NCI-H748 (cell line): Measurements from ENCODE around the gene ALKBH2.
"Not testable (repeated sequence)": the region's sequence is repeated elsewhere in the genome, so short reads cannot be mapped to it uniquely, and the experiment has no call there.

ENCODE experiments used
- DNase-seq: peaks from one replicate; lab custom pipeline; 2025; ENCODE audit not compliant: unreplicated experiment; lab: John Stamatoyannopoulos, UW

The ALKBH2 gene

DNA sequence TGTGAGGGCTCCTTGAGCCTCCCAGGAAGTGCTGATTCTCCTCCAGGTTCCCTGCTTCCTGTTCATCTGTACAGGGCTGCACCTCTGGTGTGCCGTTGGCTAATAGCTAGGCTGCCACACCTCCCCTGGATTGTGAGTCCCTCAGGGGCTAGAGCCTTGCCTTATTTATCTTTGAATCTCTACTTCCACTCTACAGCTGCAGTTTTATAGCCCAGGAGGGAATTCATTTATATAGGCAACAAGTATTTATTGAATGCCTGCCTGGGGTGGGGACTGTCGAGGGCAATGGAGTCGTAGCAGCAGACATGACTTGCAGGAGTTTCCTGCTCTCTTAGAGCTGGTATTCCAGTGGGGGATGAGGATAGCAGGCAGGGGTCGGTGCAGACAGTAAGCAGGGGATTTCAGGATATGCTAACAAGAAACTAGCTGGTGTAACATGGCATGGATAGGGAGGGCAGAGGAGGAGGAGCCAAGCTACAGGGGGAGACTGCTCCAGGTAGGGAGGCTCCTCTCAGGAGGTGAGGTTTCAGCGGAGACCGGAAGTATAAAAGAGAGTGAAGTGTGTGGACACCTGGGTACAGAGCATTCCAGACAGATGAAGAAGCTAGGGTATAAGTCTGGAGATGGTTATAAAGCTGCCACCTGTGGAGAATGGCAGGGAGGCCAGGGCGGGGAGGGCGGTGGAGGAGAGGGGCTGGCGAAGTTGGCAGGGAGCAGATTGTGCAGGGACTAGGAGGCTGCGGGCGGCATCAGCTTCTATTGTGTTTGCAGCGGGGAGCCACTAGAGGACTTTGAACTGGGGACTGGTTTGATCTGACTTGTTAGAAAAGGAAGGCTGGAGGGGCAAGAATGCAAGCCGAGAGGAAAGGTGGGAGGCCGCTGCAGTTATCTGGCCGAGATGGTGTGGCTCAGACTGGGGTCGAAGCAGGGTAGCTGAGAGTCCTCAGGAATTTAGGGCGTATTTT lies 23.7 kb downstream of the ALKBH2 start:
- DNase-seq, result no peak

DNA sequence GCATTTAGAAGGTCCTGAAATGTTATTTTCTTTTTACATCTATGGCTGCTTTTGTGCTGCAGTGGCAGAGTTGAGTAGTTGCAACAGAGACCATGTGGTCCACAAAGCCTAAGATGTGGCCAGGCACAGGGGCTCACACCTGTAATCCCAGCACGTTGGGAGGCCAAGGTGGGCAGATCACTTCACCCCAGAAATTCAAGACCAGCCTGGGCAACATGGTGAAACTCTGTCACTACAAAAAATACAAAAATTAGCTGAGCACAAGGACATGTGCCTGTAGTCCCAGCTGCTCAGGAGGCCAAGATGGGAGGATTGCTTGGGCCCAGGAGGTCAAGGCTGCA lies 27.4 kb downstream of the ALKBH2 start:
- DNase-seq, result no peak

DNA sequence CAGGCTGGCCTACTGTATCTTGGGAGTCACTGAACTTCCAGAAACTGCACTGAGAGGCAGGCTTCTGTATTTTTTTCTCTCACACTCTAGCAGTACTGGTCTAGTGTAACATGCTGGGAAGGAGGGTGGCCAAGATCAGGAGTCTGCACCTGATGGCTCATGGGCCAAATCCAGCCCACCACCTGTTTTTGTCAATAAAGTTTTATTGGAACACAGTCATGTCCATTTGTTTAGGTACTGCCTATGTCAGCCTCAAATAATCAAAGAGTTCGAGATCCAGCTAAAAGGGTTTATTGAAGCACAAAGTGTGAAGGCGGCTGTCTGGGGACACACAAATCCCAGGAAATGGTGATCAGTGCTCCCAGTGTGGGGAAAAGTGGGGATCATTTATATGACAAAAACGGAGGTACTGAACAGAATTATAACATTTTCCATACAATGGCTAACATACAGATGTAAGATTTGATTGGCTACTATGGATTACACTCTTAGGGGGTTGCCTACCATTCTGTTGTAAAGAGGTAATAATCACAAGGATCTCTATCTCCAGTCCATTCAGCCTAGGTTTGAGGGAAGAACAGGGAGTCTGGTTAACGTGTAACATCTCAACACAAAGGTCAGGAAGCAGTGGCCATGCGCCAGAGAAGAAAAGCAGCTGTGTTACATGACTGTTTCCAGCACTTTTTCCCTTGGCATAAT lies 28.0 kb downstream of the ALKBH2 start:
- DNase-seq, result no peak

DNA sequence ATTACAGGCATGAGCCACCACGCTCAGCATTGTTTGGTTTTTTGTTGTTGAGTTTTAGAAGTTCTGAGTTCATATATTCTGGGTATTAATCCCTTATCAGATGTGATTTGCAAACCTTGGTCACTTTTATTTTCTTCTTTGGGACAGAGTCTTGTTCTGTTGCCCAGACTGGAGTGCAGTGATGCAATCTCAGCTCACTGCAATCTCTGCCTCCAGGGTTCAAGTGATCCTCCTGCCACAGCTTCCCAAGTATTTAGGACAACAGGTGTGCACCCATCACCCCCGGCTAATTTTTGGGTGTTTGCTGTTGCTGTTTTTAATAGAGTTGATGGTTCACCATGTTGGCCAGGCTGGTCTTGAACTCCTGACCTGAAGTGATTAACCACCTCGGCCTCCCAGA lies 29.1 kb downstream of the ALKBH2 start:
- DNase-seq, result no peak

DNA sequence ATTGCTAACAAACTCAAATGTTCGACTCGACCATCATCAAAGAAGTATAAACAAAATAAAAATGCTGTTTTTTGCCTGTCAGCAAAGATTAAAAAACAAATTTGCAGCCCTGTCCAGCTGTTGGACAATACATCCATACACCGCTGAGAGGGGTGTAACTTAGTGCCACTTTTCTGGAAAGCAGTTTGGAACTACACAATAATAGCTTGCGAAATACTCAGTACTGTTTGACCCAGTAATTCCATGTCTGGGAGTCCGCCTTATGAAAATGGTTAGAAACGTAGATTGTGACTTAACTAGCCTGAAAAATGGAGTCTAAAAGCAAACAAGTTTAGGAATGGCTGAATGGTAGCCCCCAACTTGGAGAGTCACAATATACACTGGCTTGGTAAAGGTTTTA lies 34.5 kb downstream of the ALKBH2 start:
- DNase-seq, result no peak

DNA sequence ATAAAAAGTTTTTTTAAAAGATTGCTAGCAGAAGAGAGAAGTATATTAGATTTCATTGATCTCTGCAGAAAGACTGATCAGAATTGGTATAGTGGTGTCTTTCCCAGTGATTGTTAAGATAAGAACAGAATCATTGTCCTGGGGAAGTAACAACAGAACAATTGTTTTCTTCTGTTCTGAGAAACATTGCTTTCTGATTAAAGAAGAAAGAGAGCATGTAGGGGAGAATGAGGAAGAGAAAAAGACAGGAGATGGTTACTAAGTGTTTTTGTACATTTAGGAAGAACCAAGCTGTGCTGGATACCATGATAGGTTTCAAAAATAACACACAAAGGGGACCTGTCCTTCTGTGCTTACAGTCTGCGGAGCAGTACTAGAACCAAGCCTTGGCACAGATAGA lies 35.9 kb downstream of the ALKBH2 start:
- no peak for DNase-seq

DNA sequence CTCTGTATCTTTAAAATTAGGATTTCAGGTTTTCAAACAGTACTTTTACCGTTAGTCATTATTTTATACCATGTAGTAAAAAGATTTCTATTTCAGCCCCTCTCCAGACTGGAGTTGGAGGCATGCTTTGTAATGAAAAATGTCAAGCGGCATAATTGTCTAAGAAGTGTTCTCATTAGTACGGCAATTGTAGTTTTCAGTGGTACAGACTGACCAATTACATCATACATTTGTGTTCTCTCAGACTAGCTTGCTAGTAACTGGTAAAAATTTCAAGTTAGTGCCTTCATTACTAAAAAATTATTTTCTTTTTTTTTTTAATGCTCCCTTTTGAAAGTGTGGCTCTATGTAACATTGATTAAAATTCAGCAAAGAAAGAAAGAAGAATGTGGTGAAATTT lies 36.4 kb downstream of the ALKBH2 start:
- no peak for DNase-seq

DNA sequence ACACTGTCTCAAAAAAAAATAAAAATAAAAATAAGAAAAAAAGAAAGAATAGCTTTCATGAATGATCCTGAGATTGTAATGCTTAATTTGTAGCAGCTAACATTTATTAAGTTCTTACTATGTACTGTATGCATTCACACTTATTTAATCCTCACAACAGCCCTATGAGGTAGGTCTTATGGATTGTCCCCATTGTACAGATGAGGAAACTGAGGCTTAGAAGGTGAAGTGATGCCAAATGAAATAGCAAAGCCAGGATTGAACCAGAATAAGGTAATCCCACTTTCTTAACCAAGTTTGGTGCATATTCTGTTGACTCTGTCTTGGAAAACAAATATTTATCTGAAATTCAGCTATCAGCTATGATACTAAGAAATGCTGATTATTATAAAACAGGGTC lies 38.8 kb downstream of the ALKBH2 start:
- no peak for DNase-seq

DNA sequence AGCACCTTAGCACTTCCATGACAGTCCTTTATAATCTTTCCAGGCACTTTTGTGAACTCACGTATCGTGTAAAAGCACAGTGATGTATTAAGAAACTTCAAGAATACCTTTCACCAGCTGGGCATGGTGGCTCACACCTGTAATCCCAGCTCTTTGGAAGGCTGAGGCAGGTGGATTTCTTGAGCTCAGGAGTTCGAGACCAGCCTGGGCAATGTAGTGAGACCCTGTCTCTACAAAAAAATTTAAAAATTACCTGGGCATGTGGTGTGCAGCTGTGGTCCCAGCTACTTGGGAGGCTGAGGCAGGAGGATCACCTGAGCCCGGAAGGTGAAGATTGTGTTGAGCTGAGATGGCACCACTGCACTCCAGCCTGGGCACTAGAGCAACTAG lies 39.2 kb downstream of the ALKBH2 start:
- not testable (repeated sequence) for DNase-seq

DNA sequence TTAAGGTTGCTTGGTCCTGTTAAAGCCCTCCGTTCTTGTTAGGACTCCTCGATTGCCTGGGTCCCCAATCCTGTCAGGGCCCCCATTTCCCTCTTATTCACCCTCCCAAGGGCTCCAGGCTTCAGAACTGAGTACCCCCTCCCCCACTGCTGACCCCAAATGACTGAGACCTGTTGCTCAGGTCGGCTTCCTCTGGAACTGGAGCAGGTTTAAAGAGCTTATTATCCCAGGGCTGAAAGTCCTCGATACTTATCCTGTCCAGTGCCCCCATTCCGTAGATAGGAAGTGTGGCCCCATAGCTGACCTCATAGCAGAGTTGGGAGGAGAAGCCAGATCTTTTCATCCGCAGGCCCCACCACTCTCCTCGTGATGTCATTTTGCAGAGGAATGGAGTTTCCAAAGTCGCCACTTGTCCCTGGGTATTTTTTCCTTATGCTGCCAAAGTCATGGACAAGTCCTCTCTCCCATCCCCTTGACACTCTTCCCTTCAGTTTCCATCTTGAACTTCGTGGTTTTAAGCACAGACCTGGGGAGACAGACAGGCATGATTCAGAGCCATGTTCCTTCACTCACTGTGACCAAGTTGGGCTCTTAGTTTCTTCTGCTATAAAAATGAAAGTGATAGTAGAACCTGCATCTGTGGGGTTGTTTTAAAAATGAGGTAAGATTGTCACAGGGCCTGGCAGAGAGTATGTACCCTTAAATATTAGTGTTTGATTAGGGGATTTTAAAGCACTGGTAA lies 39.7 kb downstream of the ALKBH2 start:
- no peak for DNase-seq

DNA sequence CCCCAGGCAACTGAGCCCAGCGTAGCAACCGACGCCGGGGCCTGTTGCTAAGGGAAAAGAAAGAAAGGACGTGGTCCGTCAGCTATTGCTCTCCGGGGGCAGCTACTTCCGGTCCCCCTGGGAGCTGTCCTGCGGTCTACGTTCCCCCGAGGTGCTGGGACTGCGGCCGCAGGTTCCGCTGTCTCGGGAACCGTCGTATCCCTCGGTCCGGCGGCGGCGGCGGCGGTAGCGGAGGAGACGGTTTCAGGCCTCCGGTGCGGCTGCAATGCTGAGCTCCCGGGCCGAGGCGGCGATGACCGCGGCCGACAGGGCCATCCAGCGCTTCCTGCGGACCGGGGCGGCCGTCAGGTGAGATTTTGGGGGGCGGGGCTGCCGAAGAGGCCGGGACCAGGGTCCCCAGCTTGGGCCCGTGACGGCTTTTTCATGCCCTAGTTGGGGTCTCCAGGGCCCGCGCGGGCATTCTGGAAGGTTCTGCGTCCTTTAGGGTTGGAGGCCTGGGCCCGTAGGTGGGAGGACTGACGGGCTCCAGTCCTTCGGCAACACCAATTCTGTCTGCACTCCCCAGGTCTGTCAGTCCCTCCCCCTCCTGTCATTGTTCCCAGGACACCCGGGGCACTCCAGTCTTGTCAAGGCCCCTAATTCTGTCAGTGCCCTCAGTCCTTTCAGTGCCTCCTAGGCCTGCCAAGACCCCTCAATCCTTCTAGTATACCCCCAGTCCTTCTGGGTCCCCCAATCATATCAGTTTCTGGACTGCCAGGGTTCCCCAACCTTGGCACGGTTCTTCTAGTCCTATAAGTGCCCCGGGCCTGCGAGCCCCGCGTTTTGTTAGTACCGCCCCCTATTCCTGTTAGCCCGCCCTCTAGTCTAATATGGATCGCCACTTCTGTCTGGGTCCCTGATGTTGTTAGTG lies 40.6 kb downstream of the ALKBH2 start, which contains the start of gene USP30:
USP30 (plus strand) TSS at position 163 of the 910 bp plus-strand sequence; CDS start at position 266, 103 bp downstream.
- DNase-seq, result peak; percentile 91

DNA sequence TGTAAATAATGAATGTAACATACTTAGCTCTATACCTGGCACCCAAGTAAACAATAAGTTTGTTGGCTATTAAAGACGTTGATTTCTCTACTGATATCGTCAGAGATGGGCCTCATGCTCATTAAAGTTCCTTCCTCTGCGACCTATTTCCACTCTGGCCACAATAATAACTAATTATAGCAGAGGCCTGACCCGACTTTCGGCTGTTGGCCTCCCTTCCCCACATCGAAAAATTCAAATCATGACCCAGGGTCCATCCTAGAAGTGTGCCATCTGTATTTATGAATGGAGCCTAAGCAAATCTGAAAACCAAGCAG lies 41.2 kb downstream of the ALKBH2 start:
- no peak for DNase-seq

DNA sequence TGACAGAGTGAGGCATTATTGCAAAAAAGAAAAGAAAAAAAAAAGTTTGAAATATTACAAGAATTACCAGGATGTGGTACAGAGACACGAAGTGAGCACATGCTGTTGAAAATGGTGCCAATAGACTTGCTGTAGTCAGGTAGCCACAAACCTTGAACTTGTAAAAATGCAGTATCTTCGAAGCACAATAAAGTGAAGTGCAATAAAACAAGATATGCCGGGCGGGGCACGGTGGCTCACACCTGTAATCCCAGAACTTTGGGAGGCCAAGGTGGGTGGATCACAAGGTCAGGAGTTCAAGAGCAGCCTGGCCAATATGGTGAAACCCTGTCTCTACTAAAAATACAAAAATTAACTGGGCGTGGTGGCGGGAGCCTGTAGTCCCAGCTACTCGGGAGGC lies 43.5 kb downstream of the ALKBH2 start:
- not testable (repeated sequence) for DNase-seq

DNA sequence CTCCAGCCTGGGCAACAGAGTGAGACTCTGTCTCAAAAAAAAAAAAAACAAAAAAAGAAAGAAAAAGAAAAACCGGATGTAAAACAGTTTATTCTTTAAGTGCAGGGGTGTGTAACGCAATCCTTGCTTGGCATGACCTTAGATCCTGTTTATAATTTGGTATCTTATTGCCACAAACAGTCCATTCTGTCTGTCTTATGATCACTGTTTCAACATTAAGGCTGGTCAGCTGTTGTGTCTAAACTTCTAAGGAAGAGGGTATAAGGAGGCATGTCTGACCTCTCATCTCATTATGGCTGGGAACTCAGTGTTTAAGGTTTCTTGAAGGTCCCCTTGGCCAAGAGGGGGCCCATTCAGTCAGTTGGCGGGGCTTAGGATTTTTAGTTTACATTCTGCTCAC lies 44.6 kb downstream of the ALKBH2 start:
- not testable (repeated sequence) for DNase-seq

DNA sequence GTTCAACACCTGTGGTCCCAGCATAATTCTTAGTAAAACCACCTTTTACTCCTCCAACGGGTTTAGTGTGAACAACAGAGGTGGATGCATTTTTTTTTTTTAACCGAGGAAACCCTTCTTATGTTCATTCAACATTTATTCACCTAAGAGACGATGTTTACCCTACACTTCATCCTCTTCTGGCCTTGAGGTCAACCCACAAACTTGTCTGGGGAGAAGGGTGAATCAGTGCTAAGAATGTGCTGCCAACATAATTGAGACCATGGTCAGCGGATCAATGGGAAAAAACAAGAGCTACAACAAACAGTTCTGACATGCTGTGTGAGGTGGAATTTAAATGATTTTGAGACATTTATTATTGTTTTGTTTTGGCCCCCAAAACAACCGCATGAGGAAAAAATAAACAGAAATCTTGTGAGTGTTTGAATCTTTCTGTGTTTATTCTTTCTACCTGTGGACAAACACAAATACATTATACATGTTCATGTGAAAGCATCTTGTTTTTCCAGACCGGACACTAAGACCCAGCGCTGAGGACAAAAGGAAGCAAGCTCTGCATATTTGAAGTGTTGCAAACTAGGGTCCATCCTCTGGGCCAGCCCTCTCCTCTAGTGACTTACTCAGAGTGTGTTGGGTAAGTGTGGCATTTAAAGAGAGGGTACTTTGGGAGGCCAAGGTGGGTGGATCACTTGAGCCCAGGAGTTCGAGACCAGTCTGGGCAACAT lies 46.0 kb downstream of the ALKBH2 start:
- DNase-seq, result no peak

DNA sequence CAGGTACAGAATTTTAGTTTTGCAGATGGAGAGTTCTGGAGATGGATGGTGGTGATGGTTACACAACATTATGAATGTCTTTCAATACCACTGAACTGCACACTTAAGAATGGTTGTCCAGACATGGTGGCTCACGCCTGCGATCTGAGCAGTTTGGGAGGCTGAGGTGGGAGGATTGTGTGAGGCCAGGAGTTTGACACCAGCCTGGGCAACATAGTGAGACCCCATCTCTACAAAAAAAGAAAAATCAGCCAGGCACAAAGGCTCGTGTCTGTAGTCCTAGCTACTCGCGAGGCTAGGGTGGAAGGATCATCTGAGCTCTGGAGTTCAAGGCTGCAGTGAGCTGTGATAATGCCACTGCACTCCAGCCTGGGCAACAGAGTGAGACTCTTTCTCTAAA lies 49.0 kb downstream of the ALKBH2 start:
- DNase-seq, result no peak
